IMR-90 (cell line): ENCODE measurements around the gene APIP. TPM values are rescaled to one million over a fixed set of nuclear protein-coding genes. Genes with fewer than 3 reads are reported as not detected.

Source experiments
- ATAC-seq: fragments of 200-7000 bp; cut with Tn5 transposase; 2 replicates; pipeline ENCODE4 v1.9.1; 2020; ENCODE audit warnings: low read depth, mild to moderate bottlenecking, moderate library complexity
- BruUV-seq: library from RNA; stranded (reverse); fragments of 400-500 nt; replicated peaks from 2 replicates; lab custom pipeline; 2021; lab: Mats Ljungman, UMichigan
- CTCF ChIA-PET: fragments of 300-600 bp; formaldehyde crosslinking; extraction: SDS; loops from one replicate; lab custom pipeline; 2021; ENCODE audit warnings: antibody characterized with exemption; lab: Yijun Ruan, JAX
- POLR2A ChIA-PET: fragments of 300-600 bp; sonication (Branson Sonifier 250); formaldehyde crosslinking; loops from one replicate; lab custom pipeline; 2022; ENCODE audit warnings: antibody characterized with exemption; ENCODE audit not compliant: unreplicated experiment; lab: Charles Lee
- DNase-seq: peaks from one replicate; pipeline ENCODE4 v3.0.0; 2013
- H2AFZ ChIP-seq: replicated peaks from 2 replicates; pipeline ENCODE3; 2013; ENCODE audit warnings: low read length, mild to moderate bottlenecking; ENCODE audit not compliant: poor library complexity
- H2AK5ac ChIP-seq: 2 replicates; pipeline ENCODE4 v1.6.1; 2013; ENCODE audit warnings: low read depth, low read length, inconsistent platforms
- H2AK9ac ChIP-seq: replicated peaks from 2 replicates; pipeline ENCODE3; 2013; ENCODE audit warnings: mild to moderate bottlenecking, low read depth, low read length, moderate library complexity; ENCODE audit not compliant: poor library complexity
- H2BK120ac ChIP-seq: 2 replicates; pipeline ENCODE4 v1.6.1; 2013; ENCODE audit warnings: low read depth, low read length, inconsistent platforms
- H2BK15ac ChIP-seq: 3 replicates; pipeline ENCODE4 v1.6.1; 2013; ENCODE audit warnings: low read depth, low read length, inconsistent platforms
- H2BK20ac ChIP-seq: 2 replicates; pipeline ENCODE4 v1.6.1; 2013; ENCODE audit warnings: low read depth, mild to moderate bottlenecking, inconsistent platforms, low read length, moderate library complexity
- H2BK5ac ChIP-seq: 2 replicates; pipeline ENCODE4 v1.6.1; 2013; ENCODE audit warnings: mild to moderate bottlenecking, low read depth, low read length, inconsistent platforms; ENCODE audit not compliant: poor library complexity, severe bottlenecking
- H3K14ac ChIP-seq: replicated peaks from 2 replicates; pipeline ENCODE4 v1.6.1; 2013; ENCODE audit warnings: low read depth, low read length, inconsistent platforms
- H3K18ac ChIP-seq: 2 replicates; pipeline ENCODE4 v1.6.1; 2013; ENCODE audit warnings: low read depth, low read length, control low read depth
- H3K23ac ChIP-seq: 2 replicates; pipeline ENCODE4 v1.6.1; 2013; ENCODE audit warnings: low read depth, low read length, inconsistent platforms
- H3K27ac ChIP-seq: 2 replicates; pipeline ENCODE4 v1.5.1; 2013; ENCODE audit warnings: mild to moderate bottlenecking, control low read depth, low read length; ENCODE audit not compliant: insufficient read depth
- H3K27me3 ChIP-seq: 2 replicates; pipeline ENCODE4 v1.6.1; 2013; ENCODE audit warnings: low read length; ENCODE audit not compliant: control insufficient read depth, insufficient read depth
- H3K36me3 ChIP-seq: 2 replicates; pipeline ENCODE4 v1.6.1; 2013; ENCODE audit warnings: low read length, mixed read lengths; ENCODE audit not compliant: control insufficient read depth, insufficient read depth
- H3K4ac ChIP-seq: 2 replicates; pipeline ENCODE4 v1.6.1; 2013; ENCODE audit warnings: low read depth, low read length, inconsistent platforms
- H3K4me1 ChIP-seq: 2 replicates; pipeline ENCODE4 v1.6.1; 2013; ENCODE audit warnings: low read length, mixed read lengths; ENCODE audit not compliant: control insufficient read depth, insufficient read depth
- H3K4me2 ChIP-seq: 2 replicates; pipeline ENCODE4 v1.6.1; 2013; ENCODE audit warnings: low read depth, mild to moderate bottlenecking, control low read depth, low read length, moderate library complexity
- H3K4me3 ChIP-seq: 2 replicates; pipeline ENCODE4 v1.5.1; 2013; ENCODE audit warnings: low read depth, mild to moderate bottlenecking, control low read depth, low read length, moderate library complexity; ENCODE audit not compliant: insufficient read depth
- H3K56ac ChIP-seq: 2 replicates; pipeline ENCODE4 v1.6.1; 2013; ENCODE audit warnings: low read length, inconsistent platforms; ENCODE audit not compliant: insufficient read depth; ENCODE audit errors: extremely low read depth
- H3K79me1 ChIP-seq, 2 experiments: 2 replicates each; pipeline ENCODE4 v1.6.1; 2013; ENCODE audit warnings: low read length in 2 of 2, inconsistent platforms in 1 of 2, low read depth in 1 of 2
- H3K9ac ChIP-seq: 2 replicates; pipeline ENCODE4 v1.6.1; 2013; ENCODE audit warnings: low read depth, low read length, control low read depth
- H3K9me1 ChIP-seq: 2 replicates; pipeline ENCODE4 v1.6.1; 2013; ENCODE audit warnings: low read length, inconsistent platforms; ENCODE audit not compliant: insufficient read depth
- H3K9me3 ChIP-seq: 2 replicates; pipeline ENCODE4 v1.6.1; 2013; ENCODE audit warnings: low read length; ENCODE audit not compliant: control insufficient read depth, insufficient read depth
- H4K20me1 ChIP-seq: 2 replicates; pipeline ENCODE4 v1.6.1; 2013; ENCODE audit warnings: low read length, inconsistent platforms; ENCODE audit not compliant: insufficient read depth
- H4K5ac ChIP-seq: 2 replicates; pipeline ENCODE4 v1.6.1; 2013; ENCODE audit warnings: mild to moderate bottlenecking, low read depth, low read length, control low read depth
- H4K8ac ChIP-seq, 2 experiments: 2 replicates each; pipeline ENCODE4 v1.6.1; 2013; ENCODE audit warnings: low read depth in 2 of 2, low read length in 2 of 2, control low read depth in 1 of 2, inconsistent platforms in 1 of 2
- H4K91ac ChIP-seq: 2 replicates; pipeline ENCODE4 v1.6.1; 2013; ENCODE audit warnings: low read depth, low read length, inconsistent platforms; ENCODE audit not compliant: insufficient read depth
- CEBPB ChIP-seq: IDR thresholded peaks from 2 replicates; pipeline ENCODE4 v1.6.1; 2012; ENCODE audit warnings: low read depth, low read length, improper control_type of control experiment
- CHD1 ChIP-seq: IDR thresholded peaks from 2 replicates; pipeline ENCODE4 v1.6.1; 2012; ENCODE audit warnings: low read depth, low read length, improper control_type of control experiment
- FOS ChIP-seq: fragments of 150-350 bp; IDR thresholded peaks from 2 replicates; pipeline ENCODE4 v1.6.1; 2016; ENCODE audit warnings: low read depth, low read length
- MAFK ChIP-seq: IDR thresholded peaks from 2 replicates; pipeline ENCODE4 v1.6.1; 2012; ENCODE audit warnings: low read depth, low read length, improper control_type of control experiment
- MAZ ChIP-seq: IDR thresholded peaks from 2 replicates; pipeline ENCODE4 v1.6.1; 2012; ENCODE audit warnings: low read depth, mild to moderate bottlenecking, low read length, improper control_type of control experiment, moderate library complexity, borderline replicate concordance
- NFE2L2 ChIP-seq: fragments of 150-350 bp; IDR thresholded peaks from 2 replicates; pipeline ENCODE4 v1.6.1; 2016; ENCODE audit warnings: low read depth, mild to moderate bottlenecking, low read length
- POLR2A ChIP-seq: IDR thresholded peaks from 2 replicates; pipeline ENCODE4 v1.6.1; 2012; ENCODE audit warnings: mild to moderate bottlenecking, low read depth, low read length
- RAD21 ChIP-seq: IDR thresholded peaks from 2 replicates; pipeline ENCODE4 v1.6.1; 2012; ENCODE audit warnings: low read length, improper control_type of control experiment
- RCOR1 ChIP-seq: IDR thresholded peaks from 2 replicates; pipeline ENCODE4 v1.6.1; 2012; ENCODE audit warnings: mild to moderate bottlenecking, low read length, improper control_type of control experiment; ENCODE audit not compliant: insufficient replicate concordance
- RFX5 ChIP-seq: IDR thresholded peaks from 2 replicates; pipeline ENCODE4 v1.8.0; 2012; ENCODE audit warnings: low read depth, mild to moderate bottlenecking, low read length, moderate library complexity
- SMC3 ChIP-seq: fragments of 150-350 bp; IDR thresholded peaks from 2 replicates; pipeline ENCODE4 v1.6.1; 2016; ENCODE audit warnings: low read depth, mild to moderate bottlenecking, antibody characterized with exemption, low read length, moderate library complexity
- WGBS, 2 experiments: methylation state at CpG; one replicate each; pipeline versions ENCODE4 v1.1.5 to v1.1.7; 2013; ENCODE audit warnings: missing lambda C conversion rate in 2 of 2; ENCODE audit not compliant: insufficient read length in 1 of 2; ENCODE audit errors: extremely low coverage in 2 of 2; 5-methylcytosine and 5-hydroxymethylcytosine counted together
- dilution Hi-C: fragments of 300-500 bp; cut with HindIII; formaldehyde crosslinking; loops from one replicate; pipeline ENCODE4 v1.14.3; 2018; ENCODE audit warnings: low sequenced_read_pairs; ENCODE audit not compliant: unreplicated experiment
- in situ Hi-C: fragments of 300-500 bp; cut with MboI; formaldehyde crosslinking; loops from 3 replicates; pipeline ENCODE4 v1.14.3; 2019; ENCODE audit warnings: low sequenced_read_pairs, inconsistent platforms, mixed read lengths
- intact Hi-C: fragments of 100-400 bp; cut with micrococcal nuclease; formaldehyde crosslinking; loops from 2 replicates; pipeline ENCODE4 v1.10.0; 2022
- polyA plus RNA-seq, 3 experiments: library from polyadenylated mRNA; depleted of rRNA; stranded (reverse); fragments of >200 nt; gene quantifications; 2 replicates each; pipeline ENCODE4 v1.2.3, GENCODE V29; 2012; ENCODE audit warnings: low replicate concordance in 1 of 3
- total RNA-seq: library from RNA; depleted of rRNA; stranded (reverse); fragments of >200 nt; gene quantifications from 2 replicates; pipeline ENCODE4 v1.2.3, GENCODE V29; 2012
- TF ChIP-seq, protein P1 (sequence below): conservative IDR thresholded peaks from 2 replicates; pipeline ENCODE4 v1.5.1; 2012; ENCODE audit warnings: mild to moderate bottlenecking, low read depth, low read length, improper control_type of control experiment
- TF ChIP-seq, protein P2 (sequence below): fragments of 150-350 bp; IDR thresholded peaks from 2 replicates; pipeline ENCODE4 v1.6.1; 2016; ENCODE audit warnings: low read depth, mild to moderate bottlenecking, low read length, moderate library complexity, borderline replicate concordance

Gene APIP
- total and polyA plus RNA-seq, 2 of the 4 experiments (the other 2 are of a cell fraction), result 9.9 to 16.6 TPM

DNA sequence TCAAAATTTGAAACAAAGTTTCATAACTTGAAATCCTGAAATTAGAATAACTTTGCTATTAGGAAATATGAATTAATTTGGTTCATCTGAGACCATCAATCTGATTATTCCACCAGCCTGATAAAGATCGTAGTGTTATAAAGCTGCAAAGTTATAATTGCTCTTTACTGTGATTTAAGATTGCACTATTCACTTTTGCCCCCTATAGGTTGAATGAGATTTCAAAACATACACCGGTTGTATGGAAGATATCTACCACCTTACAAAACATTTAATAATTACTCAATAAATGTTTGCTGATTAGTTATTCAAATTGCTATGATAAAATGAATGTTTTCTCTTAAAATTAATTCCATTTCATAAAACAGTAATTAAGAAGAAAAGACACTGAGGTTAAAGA, 26.1 kb downstream of the APIP start:
- Histone ChIP-seq H3K9me1 (no peaks in the 10 kb centered on the region; the same call in 1 of the 2 replicates), H2BK120ac (no peak overlapping the region), H3K9me3 (no peaks in the 10 kb centered on the region), H3K4me3 (no peak overlapping the region), H3K18ac (no peak overlapping the region), H3K9ac (no peak overlapping the region), H3K56ac (no peak overlapping the region), H2BK20ac (no peak overlapping the region), H4K20me1 (no peaks in the 10 kb centered on the region), H3K4ac (no peak overlapping the region), H2BK5ac (no peak overlapping the region), H3K36me3 (peaks cover 4% of the 10 kb centered on the region), H3K14ac (no peak overlapping the region), H2AFZ (no peak overlapping the region), H4K8ac (no peak overlapping the region), H2AK5ac (no peak overlapping the region), H3K27me3 (no peaks in the 10 kb centered on the region), H4K91ac (no peak overlapping the region), H4K5ac (no peak overlapping the region), H3K23ac (no peak overlapping the region), H2BK15ac (no peak overlapping the region), H3K4me2 (no peak overlapping the region), H3K4me1 (no peaks in the 10 kb centered on the region), H2AK9ac (no peak overlapping the region), H3K27ac (no peak overlapping the region), H3K79me1 (peaks cover 0 to 2% of the 10 kb centered on the region in 2 experiments; a peak in 1 of 4 replicates)
- no CpG with 5 or more reads among the region's 2 CpGs for WGBS, 2 experiments
- ATAC-seq (0 out of 2 replicates have a peak, but pooled peaks have one; percentile 29), DNase-seq (no peak)
- TF ChIP-seq FOS (no peak), CHD1 (no peak), RFX5 (no peak), MAFK (no peak), RCOR1 (no peak), MAZ (no peak), SMC3 (peak; percentile 24; the same call in 1 of the 2 replicates), POLR2A (no peak), NFE2L2 (no peak), RAD21 (peak; percentile 18; the same call in 1 of the 2 replicates), CEBPB (no peak)
- TF ChIP-seq, protein P1, sequence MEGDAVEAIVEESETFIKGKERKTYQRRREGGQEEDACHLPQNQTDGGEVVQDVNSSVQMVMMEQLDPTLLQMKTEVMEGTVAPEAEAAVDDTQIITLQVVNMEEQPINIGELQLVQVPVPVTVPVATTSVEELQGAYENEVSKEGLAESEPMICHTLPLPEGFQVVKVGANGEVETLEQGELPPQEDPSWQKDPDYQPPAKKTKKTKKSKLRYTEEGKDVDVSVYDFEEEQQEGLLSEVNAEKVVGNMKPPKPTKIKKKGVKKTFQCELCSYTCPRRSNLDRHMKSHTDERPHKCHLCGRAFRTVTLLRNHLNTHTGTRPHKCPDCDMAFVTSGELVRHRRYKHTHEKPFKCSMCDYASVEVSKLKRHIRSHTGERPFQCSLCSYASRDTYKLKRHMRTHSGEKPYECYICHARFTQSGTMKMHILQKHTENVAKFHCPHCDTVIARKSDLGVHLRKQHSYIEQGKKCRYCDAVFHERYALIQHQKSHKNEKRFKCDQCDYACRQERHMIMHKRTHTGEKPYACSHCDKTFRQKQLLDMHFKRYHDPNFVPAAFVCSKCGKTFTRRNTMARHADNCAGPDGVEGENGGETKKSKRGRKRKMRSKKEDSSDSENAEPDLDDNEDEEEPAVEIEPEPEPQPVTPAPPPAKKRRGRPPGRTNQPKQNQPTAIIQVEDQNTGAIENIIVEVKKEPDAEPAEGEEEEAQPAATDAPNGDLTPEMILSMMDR, result peak; percentile 28
- TF ChIP-seq, protein P2, sequence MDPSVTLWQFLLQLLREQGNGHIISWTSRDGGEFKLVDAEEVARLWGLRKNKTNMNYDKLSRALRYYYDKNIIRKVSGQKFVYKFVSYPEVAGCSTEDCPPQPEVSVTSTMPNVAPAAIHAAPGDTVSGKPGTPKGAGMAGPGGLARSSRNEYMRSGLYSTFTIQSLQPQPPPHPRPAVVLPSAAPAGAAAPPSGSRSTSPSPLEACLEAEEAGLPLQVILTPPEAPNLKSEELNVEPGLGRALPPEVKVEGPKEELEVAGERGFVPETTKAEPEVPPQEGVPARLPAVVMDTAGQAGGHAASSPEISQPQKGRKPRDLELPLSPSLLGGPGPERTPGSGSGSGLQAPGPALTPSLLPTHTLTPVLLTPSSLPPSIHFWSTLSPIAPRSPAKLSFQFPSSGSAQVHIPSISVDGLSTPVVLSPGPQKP, result no peak
- dilution Hi-C loops, result no loop called here
- CTCF ChIA-PET, result interaction anchor here (0.7 to 1.7 kb wide), 5 partner anchors 9 to 366 kb away, joined by 3 to 10 read pairs (median 4); no protein-coding TSS in a partner anchor
- POLR2A ChIA-PET, result no interaction called here
- intact Hi-C loops, result no loop called here
- in situ Hi-C loops, result loop anchor here (5.0 kb wide), 1 partner anchor 303 kb away; no protein-coding TSS in a partner anchor
- BruUV-seq, result no TSS peak
